D721Med (cell line): Measurements from ENCODE around the gene IWS1.
"Not testable (repeated sequence)": the region's sequence is repeated elsewhere in the genome, so short reads cannot be mapped to it uniquely, and the experiment has no call there.

Experiments used
- DNase-seq: peaks from one replicate; pipeline ENCODE4 v3.0.0; 2011; ENCODE audit warnings: low spot score; ENCODE audit not compliant: insufficient read length
- FAIRE-seq: peaks from 2 replicates; lab custom pipeline; 2011; peaks lifted over from hg19 to GRCh38; lab: Jason Lieb, UNC
- CTCF ChIP-seq: IDR thresholded peaks from 2 replicates; pipeline ENCODE4 v1.5.1; 2012; ENCODE audit warnings: mild to moderate bottlenecking, control low read depth; ENCODE audit not compliant: insufficient read depth; ENCODE audit errors: missing control alignments

IWS1 gene

GRCh38 chr2:127525691-127526131, 578 bp downstream of the IWS1 start:
- TF ChIP-seq CTCF, result no peak
- DNase-seq (no peak), FAIRE-seq (no peak)

- not testable (repeated sequence) for DNase-seq, FAIRE-seq
These were observed 2.0 kb downstream of the IWS1 start for GRCh38 chr2:127524198-127524834.

GRCh38 chr2:127523269-127523939, 2.9 kb downstream of the IWS1 start:
- FAIRE-seq (no peak), DNase-seq (no peak)
- TF ChIP-seq CTCF, result no peak

GRCh38 chr2:127520424-127520823, 5.9 kb downstream of the IWS1 start:
- no peak for TF ChIP-seq CTCF
- DNase-seq (no peak), FAIRE-seq (no peak)

- no peak for DNase-seq
- FAIRE-seq, result no peak
- TF ChIP-seq CTCF, result no peak
These were observed 8.8 kb downstream of the IWS1 start for GRCh38 chr2:127517465-127517864.

- no peak for TF ChIP-seq CTCF
- DNase-seq, result no peak
- FAIRE-seq, result no peak
These were observed 10.1 kb downstream of the IWS1 start for GRCh38 chr2:127516041-127516762.

GRCh38 chr2:127515383-127515915, 10.8 kb downstream of the IWS1 start:
- no peak for DNase-seq
- TF ChIP-seq CTCF, result no peak
- no peak for FAIRE-seq
